GM20000 (cell line): ENCODE data around the gene EVC2.

Experiments
- DNase-seq: peaks from one replicate; pipeline ENCODE4 v3.0.0; 2012; ENCODE audit warnings: low spot score
- TF ChIP-seq, protein P1 (sequence below): IDR thresholded peaks from 2 replicates; pipeline ENCODE4 v1.5.1; 2012; ENCODE audit warnings: mild to moderate bottlenecking, control low read depth; ENCODE audit errors: extremely low read depth, missing control alignments

The EVC2 gene

DNA sequence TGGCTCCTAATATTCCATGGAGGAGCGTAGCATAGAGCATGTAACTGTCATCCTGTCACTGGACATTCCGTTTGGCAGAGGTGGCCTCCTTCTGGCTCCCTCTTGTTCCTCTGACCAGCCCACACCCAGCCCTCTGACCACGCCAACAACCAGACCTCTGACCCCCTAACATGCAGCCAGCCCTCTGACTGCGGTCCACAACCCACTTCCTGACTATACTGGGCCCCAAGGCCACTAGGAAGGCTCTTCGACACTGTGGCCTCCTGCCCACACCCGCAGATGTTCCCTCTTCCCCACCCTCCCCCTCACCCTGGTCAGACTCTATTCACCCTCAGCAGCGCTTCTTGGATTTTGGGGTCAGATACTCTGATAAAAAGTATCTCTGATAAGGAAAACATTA lies 141.4 kb downstream of the EVC2 start:
- no peak for DNase-seq
- TF ChIP-seq, protein P1, sequence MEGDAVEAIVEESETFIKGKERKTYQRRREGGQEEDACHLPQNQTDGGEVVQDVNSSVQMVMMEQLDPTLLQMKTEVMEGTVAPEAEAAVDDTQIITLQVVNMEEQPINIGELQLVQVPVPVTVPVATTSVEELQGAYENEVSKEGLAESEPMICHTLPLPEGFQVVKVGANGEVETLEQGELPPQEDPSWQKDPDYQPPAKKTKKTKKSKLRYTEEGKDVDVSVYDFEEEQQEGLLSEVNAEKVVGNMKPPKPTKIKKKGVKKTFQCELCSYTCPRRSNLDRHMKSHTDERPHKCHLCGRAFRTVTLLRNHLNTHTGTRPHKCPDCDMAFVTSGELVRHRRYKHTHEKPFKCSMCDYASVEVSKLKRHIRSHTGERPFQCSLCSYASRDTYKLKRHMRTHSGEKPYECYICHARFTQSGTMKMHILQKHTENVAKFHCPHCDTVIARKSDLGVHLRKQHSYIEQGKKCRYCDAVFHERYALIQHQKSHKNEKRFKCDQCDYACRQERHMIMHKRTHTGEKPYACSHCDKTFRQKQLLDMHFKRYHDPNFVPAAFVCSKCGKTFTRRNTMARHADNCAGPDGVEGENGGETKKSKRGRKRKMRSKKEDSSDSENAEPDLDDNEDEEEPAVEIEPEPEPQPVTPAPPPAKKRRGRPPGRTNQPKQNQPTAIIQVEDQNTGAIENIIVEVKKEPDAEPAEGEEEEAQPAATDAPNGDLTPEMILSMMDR, result no peak

DNA sequence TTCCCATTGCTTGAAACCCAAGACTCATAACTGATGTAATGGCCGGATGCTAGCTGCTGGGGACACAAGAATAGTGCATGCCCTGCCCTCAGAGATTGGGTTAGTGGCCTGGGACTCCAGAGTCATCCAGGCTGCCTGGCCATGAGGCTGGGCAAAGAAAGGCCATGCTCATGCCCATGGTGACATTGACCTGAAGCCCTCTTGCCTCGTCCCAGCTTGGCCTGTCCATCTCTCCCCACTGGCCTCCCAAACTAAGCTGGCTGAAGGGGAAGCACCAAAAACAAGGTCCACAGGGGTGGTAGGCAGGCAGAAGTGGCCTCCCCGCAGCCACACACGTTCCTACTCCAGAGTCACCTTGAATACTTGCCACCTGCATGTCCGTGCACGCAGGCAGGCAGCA lies 141.8 kb downstream of the EVC2 start:
- TF ChIP-seq, protein P1, result no peak
- DNase-seq, result no peak

DNA sequence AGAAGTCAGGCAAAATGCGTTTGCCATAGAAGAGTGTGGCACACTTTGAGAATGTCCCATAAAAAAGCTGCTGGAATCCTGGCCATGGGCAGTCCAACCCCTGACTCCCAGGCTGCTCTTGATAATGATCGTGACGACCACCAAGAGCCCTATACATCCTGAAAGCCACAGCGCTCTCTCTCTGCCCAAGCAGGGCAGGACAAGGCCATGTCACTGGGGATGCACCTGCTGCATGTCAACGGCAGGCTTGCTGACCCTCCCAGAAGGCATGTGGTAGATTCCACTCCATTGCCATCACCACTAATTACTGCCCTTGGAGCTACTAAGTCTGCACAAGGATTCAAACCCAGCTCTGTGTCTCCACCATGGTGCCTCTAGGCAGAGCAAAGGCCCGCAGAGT lies 144.5 kb downstream of the EVC2 start:
- no peak for DNase-seq
- TF ChIP-seq, protein P1, result no peak

DNA sequence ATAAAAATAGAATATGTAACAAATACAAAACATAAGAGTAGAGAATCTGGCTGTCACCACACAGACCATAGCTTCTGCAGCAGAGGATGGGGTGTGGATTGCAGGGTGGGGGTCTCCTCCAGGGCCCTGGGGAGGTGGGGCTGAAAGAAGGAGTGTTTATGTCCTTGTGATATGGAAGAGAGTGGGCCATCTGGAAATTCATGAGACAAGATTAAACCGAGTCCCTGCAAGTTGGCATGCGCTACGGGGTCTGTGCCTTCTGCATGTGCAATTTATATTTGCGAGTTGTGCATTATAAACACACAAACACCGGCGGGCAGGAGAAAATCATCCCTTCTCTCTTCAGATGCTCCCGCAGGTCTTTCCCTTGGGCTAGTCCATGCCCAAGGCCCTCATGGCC lies 145.9 kb downstream of the EVC2 start:
- TF ChIP-seq, protein P1, result no peak

DNA sequence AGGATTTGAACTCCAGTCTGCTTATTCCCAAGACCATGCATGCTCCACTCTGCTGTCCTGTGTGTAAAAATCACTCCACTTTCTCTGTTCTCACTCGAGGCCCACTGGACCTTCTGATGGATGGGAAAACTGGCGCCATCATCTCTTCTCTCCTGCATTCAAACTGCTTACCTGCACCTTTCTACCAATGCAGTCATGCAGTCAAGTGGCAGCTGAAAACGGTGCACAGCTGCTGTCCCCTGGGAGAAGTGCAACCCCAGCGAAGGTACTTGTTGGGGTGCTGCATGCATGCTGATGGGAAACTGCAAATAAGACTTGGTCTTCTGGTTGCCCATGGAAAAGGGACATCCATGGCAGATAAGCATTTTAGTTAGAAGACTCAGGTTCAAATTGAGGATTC lies 147.1 kb downstream of the EVC2 start:
- no peak for DNase-seq
- TF ChIP-seq, protein P1, result no peak

More for the DNA sequence above, 145.9 kb downstream of the EVC2 start:
- no peak for DNase-seq

DNA sequence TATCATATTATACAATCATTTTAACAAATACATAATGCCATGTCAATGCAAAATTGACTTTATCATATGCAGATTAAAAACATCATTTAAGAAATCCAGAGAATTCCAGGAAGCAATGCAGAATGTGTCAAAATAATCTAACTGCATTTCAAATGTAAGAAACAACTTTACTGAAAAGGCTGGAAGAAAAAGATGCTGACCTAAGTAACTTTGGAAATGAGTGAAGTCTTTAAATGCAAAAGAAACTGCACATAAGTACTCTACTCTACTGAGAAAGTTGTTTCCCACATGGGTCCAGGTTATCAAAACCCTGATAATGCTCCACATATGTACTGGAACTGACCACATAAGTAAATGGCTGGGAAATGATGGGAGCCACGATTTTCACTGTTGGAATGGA lies 149.9 kb downstream of the EVC2 start:
- DNase-seq, result no peak
- TF ChIP-seq, protein P1, result no peak

DNA sequence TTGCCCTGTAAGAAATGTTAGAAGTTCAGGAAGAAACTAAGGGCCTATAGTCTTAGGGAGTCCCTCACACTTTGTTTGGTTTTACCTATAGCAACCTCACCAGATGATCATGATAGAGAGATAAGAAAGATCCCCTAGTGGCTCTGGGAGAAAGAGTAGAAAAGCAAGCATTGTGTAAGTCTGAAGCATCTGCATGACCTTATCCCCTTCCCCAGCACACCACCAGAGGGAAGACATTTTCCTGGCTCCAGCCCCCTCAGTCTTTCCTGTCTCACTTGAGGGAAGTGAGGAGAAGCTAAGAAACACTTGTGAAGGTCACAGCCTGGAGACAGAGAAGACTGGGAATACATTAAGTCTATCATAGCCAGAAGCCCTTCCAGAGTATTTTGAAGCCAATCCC lies 154.0 kb downstream of the EVC2 start:
- TF ChIP-seq, protein P1, result no peak
- no peak for DNase-seq

DNA sequence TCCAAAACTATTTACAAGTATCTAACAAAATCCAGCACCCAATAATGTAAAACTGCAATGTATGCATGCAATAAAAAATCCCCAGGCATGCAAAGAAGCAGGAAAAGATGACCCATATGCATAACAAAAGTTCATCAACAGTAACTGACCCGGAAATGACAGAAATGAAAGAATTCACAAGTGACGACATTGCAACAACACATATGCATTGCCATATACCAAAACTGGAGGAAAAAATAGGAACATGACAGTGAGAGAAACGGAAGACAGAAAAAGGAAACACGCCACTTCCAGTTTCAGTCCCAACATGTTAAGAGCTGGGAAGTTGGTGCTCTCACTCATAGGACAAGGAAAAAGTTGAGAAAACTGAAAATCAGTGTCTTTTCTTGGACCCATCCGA lies 154.6 kb downstream of the EVC2 start:
- no peak for DNase-seq
- TF ChIP-seq, protein P1, result no peak
